Hindlimb muscle (tissue), 1 donor: ENCODE results near the gene PLEKHG3. TPM values are rescaled to one million over a fixed set of nuclear protein-coding genes. Genes with fewer than 3 reads are reported as not detected.

ENCODE experiments used
- DNase-seq: peaks from one replicate; pipeline ENCODE4 v3.0.0-alpha.2; 2013
- polyA plus RNA-seq: library from polyadenylated mRNA; unstranded; fragments of 120-200 nt; gene quantifications from one replicate; pipeline ENCODE4 v1.2.1, GENCODE V29; 2013; ENCODE audit not compliant: insufficient read length

Gene PLEKHG3
- polyA plus RNA-seq, 1 donor = 24.8 TPM

DNA sequence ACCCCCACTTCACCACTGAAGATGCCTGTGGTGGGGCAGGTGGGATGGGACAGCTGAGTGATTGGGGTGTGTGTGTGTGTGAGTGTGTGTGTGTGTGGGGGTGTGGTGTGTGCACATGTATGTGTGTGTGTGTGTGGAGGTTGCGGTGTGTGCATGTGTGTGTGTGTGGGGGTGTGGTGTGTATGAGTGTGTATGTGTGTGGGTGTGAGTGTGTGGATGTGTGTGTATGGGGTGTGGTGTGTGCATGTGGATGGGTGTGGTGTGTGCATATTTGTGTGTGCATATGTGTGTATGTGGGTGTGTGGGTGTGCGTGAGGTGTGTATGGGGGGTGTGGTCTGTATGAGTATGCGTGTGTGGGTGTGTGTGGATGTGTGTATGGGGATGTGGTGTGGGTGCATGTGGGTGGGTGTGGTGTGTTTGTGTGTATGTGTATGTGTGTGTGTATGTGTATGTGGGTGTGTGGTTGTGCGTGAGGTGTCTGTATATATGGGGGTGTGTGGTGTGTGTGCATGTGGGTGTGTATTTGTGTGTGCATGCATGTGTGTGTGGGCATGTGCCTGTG, 61.6 kb downstream of the PLEKHG3 start:
- no peak for DNase-seq

DNA sequence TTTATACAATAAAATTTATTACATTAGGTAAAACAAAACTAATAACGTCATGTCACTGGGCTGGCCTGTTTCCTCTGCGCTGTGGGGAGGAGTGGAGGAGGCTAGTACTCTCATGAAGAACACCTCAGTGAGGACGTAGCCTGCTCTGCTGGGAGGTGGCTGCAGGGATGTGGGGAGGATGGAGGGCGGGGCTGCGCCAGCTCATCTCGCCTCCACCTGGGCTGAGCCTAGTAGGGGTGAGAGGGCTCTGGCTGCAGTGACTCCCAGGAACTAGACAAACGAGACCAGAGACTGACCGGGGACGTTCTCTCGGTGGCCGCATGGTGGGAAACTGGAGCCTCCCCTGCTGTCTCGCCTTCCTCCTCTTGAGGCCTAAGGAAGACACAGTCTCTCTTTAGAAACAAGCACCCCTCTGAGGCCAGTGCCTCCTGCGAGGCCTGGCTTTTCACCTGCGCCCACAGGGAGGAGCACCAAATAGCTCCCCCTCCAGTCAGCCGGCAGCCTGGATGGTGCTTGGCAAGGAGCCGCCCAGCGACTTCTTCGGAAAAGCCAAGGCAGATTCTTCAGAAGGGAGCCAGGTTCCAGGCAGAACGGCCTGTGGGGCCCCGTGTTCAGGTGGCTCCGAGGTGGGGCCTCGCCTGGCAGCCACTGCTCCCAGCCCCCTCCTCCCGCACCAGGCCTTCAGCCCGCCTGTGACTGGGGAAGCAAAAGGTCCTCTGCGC, 62.4 kb downstream of the PLEKHG3 start:
- DNase-seq = no peak

- DNase-seq = no peak
Measured at GRCh38 chr14:64767215-64767964, 63.2 kb downstream of the PLEKHG3 start.

DNA sequence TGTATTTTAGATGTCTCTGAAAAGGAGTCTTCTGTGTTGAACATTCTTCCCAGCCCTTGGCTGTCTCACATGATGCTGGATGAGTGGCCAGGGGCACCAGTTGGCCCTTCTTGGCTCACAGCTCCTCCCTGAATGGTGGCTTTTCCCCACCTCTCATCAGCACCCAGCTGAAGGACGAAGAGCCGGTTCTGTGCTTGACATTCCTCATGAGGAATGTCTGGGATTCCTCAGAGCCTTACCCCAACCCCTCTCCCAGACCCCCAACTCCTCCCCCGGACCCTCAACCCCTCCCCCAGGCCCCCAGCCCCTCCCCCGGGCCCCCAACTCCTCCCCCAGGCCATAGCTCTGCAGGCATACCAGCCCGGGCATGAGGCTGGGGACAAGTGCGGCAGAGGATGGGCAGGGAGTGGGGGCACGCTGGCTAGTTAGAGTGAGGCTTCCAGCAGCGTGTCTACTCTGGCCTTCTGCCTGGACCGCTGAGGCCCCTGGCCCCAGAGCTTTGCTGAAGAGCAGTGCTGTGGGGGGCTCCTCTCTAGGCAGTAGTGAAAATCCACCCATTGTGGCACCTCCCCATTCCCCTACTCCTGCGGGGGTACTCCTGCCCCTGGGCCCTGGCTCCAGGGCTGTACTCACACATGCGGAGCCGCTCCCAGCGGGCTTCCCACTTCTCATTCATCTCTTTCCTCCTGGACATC, 64.3 kb downstream of the PLEKHG3 start:
- no peak for DNase-seq

- no peak for DNase-seq
Measured at GRCh38 chr14:64769096-64770020, 65.1 kb downstream of the PLEKHG3 start.

DNA sequence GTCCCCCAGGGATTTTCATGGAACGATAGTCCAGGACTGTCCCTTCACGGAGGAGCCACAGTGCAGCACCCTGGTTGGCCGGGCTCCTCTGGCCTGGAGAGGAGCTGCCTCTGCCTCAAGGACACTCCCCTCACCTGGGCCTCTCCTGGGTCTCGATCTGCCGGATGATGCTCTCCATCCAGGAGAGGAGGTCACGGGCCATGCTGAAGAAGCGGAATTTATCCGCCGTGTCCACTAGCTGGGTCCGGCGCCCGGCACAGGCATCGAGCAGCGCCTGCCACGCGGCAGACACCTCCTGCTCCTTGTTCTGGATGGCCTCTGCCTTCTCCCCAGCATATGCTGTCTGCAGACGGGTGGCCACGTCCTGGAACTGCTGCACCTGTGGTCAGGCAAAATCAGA, 66.5 kb downstream of the PLEKHG3 start:
- no peak for DNase-seq

GRCh38 chr14:64771161-64771560, 66.9 kb downstream of the PLEKHG3 start:
- no peak for DNase-seq

DNA sequence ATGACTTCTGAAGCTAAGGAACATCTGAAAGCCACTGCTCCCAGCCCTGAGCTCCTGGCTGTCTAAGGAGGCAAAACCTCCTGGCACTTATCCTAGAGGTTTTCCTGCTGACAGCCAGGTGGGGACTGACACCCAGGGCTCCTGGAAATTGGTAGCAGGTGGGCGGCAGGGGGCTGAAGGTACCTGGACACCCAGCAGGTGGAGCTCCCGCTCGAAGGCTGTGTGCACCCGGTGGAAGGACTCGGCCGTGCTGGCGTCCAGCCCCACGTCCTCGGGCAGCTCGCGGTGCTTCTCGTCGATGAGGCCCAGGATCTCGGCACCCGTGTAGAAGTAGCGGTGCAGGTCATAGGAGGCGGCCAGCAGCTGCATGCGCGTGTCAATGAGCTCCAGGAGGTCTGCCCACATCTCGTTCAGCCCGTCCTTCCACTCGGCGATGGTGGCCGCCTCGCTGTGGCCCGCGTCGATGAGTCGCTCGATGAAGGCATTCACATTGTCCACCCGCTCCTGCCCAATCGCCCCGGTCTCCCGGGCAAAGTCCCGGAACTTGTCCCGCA, 68.2 kb downstream of the PLEKHG3 start:
- no peak for DNase-seq

GRCh38 chr14:64773046-64773445, 68.8 kb downstream of the PLEKHG3 start:
- DNase-seq = no peak

GRCh38 chr14:64773577-64773976, 69.4 kb downstream of the PLEKHG3 start:
- no peak for DNase-seq

GRCh38 chr14:64774272-64774671, 70.0 kb downstream of the PLEKHG3 start:
- no peak for DNase-seq

DNA sequence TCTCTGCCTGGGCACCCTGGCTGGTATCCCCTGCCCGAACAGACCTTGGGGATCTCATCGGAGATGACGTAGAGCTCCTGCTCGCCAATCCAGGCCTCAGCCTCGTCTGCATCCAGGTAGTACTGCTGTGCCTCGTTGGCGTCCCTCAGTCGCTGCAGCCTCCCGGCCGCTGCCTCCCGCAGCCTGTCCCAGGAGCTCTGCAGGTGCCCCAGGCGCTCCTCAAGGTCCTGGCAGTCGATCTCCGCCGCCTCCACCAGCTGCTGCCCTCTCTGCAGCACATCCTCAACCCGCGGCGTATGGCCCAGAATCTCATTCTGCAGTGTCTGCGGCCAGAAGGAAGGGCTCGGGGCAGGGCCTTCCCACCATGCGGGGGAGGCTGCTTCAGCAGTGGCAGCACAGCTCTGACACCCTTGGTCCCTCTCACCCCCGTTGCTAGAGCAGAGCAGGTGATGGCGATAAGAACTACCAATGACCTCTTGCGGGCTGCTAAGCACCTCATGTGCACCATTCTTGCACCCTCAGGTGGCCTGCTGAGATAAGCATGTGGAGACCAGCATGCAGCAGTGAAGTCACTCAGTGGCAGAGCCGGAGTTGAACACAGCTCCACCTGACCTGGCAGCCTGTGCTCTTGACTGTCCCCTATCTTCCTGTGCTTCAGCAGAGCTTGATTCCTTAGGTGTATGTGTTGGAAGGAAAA, 71.0 kb downstream of the PLEKHG3 start:
- DNase-seq = no peak

DNA sequence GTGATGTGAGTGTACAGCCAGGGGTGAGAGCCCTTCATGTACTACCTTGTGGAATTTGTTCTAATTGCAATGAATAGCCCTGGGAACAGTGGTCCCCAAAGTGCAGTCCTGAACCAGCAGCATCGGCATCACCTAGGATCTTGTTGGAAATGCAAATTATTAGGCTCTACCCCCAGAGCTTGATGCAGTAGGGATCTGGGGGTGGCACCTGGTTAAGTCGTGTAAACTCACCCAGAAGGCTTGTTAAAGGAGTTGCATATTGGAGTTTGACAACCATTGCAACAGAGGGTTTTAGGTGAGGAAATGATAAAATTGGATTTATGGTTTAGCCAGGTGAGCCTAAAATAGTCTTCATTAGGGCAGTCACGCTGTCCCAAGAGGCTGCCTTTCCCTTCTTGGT, 73.2 kb downstream of the PLEKHG3 start:
- no peak for DNase-seq

DNA sequence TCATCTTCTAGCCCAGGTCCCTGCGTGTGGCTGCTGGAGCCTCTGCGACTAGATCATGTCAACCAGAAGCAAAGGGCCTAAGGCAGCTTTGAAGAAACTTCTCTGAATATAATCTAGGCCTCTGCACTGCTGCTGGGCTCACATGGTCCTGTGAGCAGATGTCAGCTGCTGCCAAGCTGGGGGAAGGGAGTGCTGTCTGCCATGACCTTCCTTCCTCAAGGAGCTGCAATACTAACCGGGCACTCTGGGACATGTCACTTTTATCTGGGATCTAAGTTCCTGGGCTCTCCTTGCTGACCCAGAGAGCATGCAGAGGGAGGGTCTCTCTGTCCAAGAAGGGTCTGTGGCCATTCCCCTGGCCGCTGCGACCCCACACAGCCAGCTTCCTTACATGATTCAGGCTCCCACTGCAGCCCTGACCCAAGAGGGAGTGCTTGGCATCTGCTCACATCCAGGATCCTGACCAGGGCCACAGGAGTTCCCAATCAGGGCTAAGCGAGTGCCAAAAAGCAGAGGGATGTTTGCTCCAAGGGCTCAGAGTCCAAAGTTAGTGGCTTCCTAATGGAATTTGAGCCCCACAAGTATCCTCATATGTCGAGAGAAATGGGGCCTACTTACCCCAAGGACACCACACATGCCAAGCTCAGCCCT, 74.0 kb downstream of the PLEKHG3 start:
- no peak for DNase-seq

DNA sequence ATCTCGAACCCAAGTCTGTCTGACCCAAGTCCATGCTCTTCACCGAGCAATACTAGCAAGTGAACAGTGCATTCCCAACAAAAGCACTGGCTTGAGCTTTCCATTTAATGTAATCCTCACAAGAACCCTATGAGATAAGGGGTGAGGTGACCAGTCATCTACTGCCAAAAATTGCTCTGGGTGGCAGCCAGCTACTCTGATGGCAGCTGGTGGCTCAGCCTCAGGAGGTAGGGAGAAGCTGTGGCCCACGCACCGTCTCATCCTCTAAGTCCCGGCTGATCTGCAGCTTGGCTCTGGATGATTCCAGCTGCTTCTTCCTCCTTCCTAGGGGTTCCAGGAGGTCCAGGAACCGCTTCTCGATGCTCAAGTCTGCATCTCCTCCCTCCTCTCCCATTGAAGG, 75.2 kb downstream of the PLEKHG3 start:
- DNase-seq = no peak

DNA sequence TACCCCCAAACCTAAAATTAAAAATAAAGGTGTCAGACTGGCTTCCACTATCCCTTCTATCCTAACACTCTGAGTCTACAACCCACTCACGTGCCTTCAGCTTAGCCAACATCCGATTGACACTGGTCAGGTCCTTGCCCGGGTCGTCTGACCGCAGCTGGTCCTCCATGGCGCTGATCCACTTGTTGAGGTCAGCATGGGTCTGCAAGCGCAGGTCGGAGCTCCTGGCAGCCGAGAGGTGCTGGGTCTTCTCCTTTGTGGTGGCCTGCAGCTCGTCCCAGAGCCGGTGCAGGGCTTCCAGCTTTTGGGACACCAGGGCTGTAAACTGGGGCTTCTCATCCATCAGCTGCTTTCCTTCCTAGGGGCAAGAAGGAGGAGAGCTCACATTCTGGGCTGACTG, 78.0 kb downstream of the PLEKHG3 start:
- no peak for DNase-seq

- no peak for DNase-seq
Measured at GRCh38 chr14:64784006-64784405, 79.8 kb downstream of the PLEKHG3 start.

- DNase-seq = no peak
Measured at GRCh38 chr14:64786296-64787149, 82.3 kb downstream of the PLEKHG3 start.

DNA sequence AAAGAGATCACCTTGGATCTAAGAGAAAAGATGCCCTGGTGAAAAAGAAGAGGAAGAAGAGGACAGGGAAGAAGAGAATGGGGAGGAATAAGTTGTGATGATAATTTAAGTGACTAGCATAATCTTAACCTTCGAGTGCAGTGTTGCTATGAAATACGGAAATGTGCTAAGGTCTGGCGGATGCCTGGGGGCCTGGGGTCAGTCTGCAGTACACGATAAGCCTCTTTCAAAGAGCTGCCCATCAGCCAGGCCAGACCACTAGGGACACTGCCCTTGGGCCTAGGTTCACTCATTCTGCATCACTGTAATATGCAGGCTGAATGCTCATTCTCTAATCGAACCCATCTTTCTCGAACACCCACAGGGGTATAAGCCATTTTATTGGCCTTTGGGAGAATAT, 83.4 kb downstream of the PLEKHG3 start:
- DNase-seq = no peak

GRCh38 chr14:64788706-64789105, 84.5 kb downstream of the PLEKHG3 start:
- DNase-seq = no peak
